Measurements from ENCODE around the gene ACOT13.
A peak's percentile ranks its signal among the peaks of the same experiment; 100 is the strongest.
"Not testable (repeated sequence)": the region's sequence is repeated elsewhere in the genome, so short reads cannot be mapped to it uniquely, and the experiment has no call there.

Gene ACOT13

GRCh38 chr6:24708612-24709011, 41.7 kb downstream of the ACOT13 start:
- Histone ChIP-seq H3K4me1 (ENCODE audit: control insufficient read depth, low read depth, low read length) (no peaks in the 10 kb centered on the region), H2BK15ac (replicated peaks; ENCODE audit: low read depth) (no peak overlapping the region), H2BK5ac (ENCODE audit: low read length) (no peak overlapping the region), H3K79me1 (ENCODE audit: low read length) (no peaks in the 10 kb centered on the region), H3K79me2 (ENCODE audit: control insufficient read depth, insufficient read depth, low read length) (peaks cover 4% of the 10 kb centered on the region), H2AK5ac (ENCODE audit: low read length) (no peak overlapping the region), H4K8ac (ENCODE audit: low read depth, low read length) (no peak overlapping the region), H4K5ac (ENCODE audit: low read length) (no peak overlapping the region), H3K4me3 (ENCODE audit: low read length) (no peak overlapping the region), H3K56ac (ENCODE audit: low read length) (no peak overlapping the region), H3K4ac (ENCODE audit: low read depth, low read length) (no peak overlapping the region), H3K27ac (ENCODE audit: low read depth, low read length) (no peak overlapping the region), H3K9ac (ENCODE audit: low read length) (no peak overlapping the region), H3K23ac (ENCODE audit: low read length) (no peak overlapping the region), H3K18ac (ENCODE audit: low read length) (no peak overlapping the region), H3K27me3 (ENCODE audit: insufficient read depth, low read length, poor library complexity) (no peaks in the 10 kb centered on the region), H3K4me2 (ENCODE audit: low read length) (no peak overlapping the region), H2BK120ac (ENCODE audit: low read depth, low read length) (no peak overlapping the region), H3K36me3 (ENCODE audit: control insufficient read depth, insufficient read depth, low read length) (peaks cover 2% of the 10 kb centered on the region)
- no CpG with 5 or more reads among the region's 3 CpGs for WGBS (ENCODE audit: extremely low coverage, insufficient coverage, low lambda C conversion rate)
- DNase-seq = no peak

- DNase-seq = no peak
- Histone ChIP-seq H3K9ac (ENCODE audit: low read length) (no peak overlapping the region), H3K4ac (ENCODE audit: low read depth, low read length) (no peak overlapping the region), H4K5ac (ENCODE audit: low read length) (no peak overlapping the region), H3K4me2 (ENCODE audit: low read length) (no peak overlapping the region), H3K27ac (ENCODE audit: low read depth, low read length) (no peak overlapping the region), H4K8ac (ENCODE audit: low read depth, low read length) (no peak overlapping the region), H3K27me3 (ENCODE audit: insufficient read depth, low read length, poor library complexity) (no peaks in the 10 kb centered on the region), H2BK120ac (ENCODE audit: low read depth, low read length) (no peak overlapping the region), H3K23ac (ENCODE audit: low read length) (no peak overlapping the region), H2BK15ac (replicated peaks; ENCODE audit: low read depth) (no peak overlapping the region), H3K36me3 (ENCODE audit: control insufficient read depth, insufficient read depth, low read length) (peaks cover 2% of the 10 kb centered on the region), H3K4me3 (ENCODE audit: low read length) (no peak overlapping the region), H3K79me2 (ENCODE audit: control insufficient read depth, insufficient read depth, low read length) (peaks cover 7% of the 10 kb centered on the region), H3K56ac (ENCODE audit: low read length) (no peak overlapping the region), H3K79me1 (ENCODE audit: low read length) (no peaks in the 10 kb centered on the region), H3K18ac (ENCODE audit: low read length) (no peak overlapping the region), H3K4me1 (ENCODE audit: control insufficient read depth, low read depth, low read length) (no peaks in the 10 kb centered on the region), H2BK5ac (ENCODE audit: low read length) (no peak overlapping the region), H2AK5ac (ENCODE audit: low read length) (no peak overlapping the region)
- WGBS (ENCODE audit: extremely low coverage, insufficient coverage, low lambda C conversion rate) = no CpG with 5 or more reads among the region's 4 CpGs
Observed at GRCh38 chr6:24709014-24709711, 42.3 kb downstream of the ACOT13 start.

- no peak overlapping the region for H3K27ac ChIP-seq (ENCODE audit: low read depth, low read length)
- H2BK15ac ChIP-seq (replicated peaks; ENCODE audit: low read depth) = no peak overlapping the region
- H3K79me2 ChIP-seq (ENCODE audit: control insufficient read depth, insufficient read depth, low read length) = peaks cover 13% of the 10 kb centered on the region
- WGBS (ENCODE audit: extremely low coverage, insufficient coverage, low lambda C conversion rate) = no CpG with 5 or more reads among the region's 10 CpGs
- peaks cover 2% of the 10 kb centered on the region for H3K36me3 ChIP-seq (ENCODE audit: control insufficient read depth, insufficient read depth, low read length)
- no peaks in the 10 kb centered on the region for H3K4me1 ChIP-seq (ENCODE audit: control insufficient read depth, low read depth, low read length)
- no peak overlapping the region for H3K4me3 ChIP-seq (ENCODE audit: low read length)
- H4K8ac ChIP-seq (ENCODE audit: low read depth, low read length) = no peak overlapping the region
- no peak for DNase-seq
- no peak overlapping the region for H3K4me2 ChIP-seq (ENCODE audit: low read length)
- no peak overlapping the region for H3K4ac ChIP-seq (ENCODE audit: low read depth, low read length)
- no peak overlapping the region for H2BK120ac ChIP-seq (ENCODE audit: low read depth, low read length)
- no peak overlapping the region for H3K18ac ChIP-seq (ENCODE audit: low read length)
- H3K23ac ChIP-seq (ENCODE audit: low read length) = no peak overlapping the region
- H2BK5ac ChIP-seq (ENCODE audit: low read length) = no peak overlapping the region
- no peak overlapping the region for H3K56ac ChIP-seq (ENCODE audit: low read length)
- no peak overlapping the region for H3K9ac ChIP-seq (ENCODE audit: low read length)
- H2AK5ac ChIP-seq (ENCODE audit: low read length) = no peak overlapping the region
- no peaks in the 10 kb centered on the region for H3K79me1 ChIP-seq (ENCODE audit: low read length)
- no peak overlapping the region for H4K5ac ChIP-seq (ENCODE audit: low read length)
- no peaks in the 10 kb centered on the region for H3K27me3 ChIP-seq (ENCODE audit: insufficient read depth, low read length, poor library complexity)
Observed at GRCh38 chr6:24710519-24711303, 43.8 kb downstream of the ACOT13 start.

- H2AK5ac ChIP-seq (ENCODE audit: low read length); H3K27me3 ChIP-seq (ENCODE audit: insufficient read depth, low read length, poor library complexity); H3K56ac ChIP-seq (ENCODE audit: low read length); H3K79me1 ChIP-seq (ENCODE audit: low read length); H4K8ac ChIP-seq (ENCODE audit: low read depth, low read length); H3K4me1 ChIP-seq (ENCODE audit: control insufficient read depth, low read depth, low read length); H3K23ac ChIP-seq (ENCODE audit: low read length); DNase-seq; H2BK5ac ChIP-seq (ENCODE audit: low read length); H3K4me2 ChIP-seq (ENCODE audit: low read length); H3K9ac ChIP-seq (ENCODE audit: low read length); H3K4me3 ChIP-seq (ENCODE audit: low read length); H3K4ac ChIP-seq (ENCODE audit: low read depth, low read length); H4K5ac ChIP-seq (ENCODE audit: low read length); H2BK120ac ChIP-seq (ENCODE audit: low read depth, low read length); H3K27ac ChIP-seq (ENCODE audit: low read depth, low read length); H3K36me3 ChIP-seq (ENCODE audit: control insufficient read depth, insufficient read depth, low read length); H3K18ac ChIP-seq (ENCODE audit: low read length); H2BK15ac ChIP-seq (replicated peaks; ENCODE audit: low read depth): not testable (repeated sequence)
- peaks cover 56% of the 10 kb centered on the region for H3K79me2 ChIP-seq (ENCODE audit: control insufficient read depth, insufficient read depth, low read length)
- WGBS (ENCODE audit: extremely low coverage, insufficient coverage, low lambda C conversion rate) = 100% methylated on average over 2 of the region's 7 CpGs
Observed at GRCh38 chr6:24716602-24717148, 49.8 kb downstream of the ACOT13 start.

DNA sequence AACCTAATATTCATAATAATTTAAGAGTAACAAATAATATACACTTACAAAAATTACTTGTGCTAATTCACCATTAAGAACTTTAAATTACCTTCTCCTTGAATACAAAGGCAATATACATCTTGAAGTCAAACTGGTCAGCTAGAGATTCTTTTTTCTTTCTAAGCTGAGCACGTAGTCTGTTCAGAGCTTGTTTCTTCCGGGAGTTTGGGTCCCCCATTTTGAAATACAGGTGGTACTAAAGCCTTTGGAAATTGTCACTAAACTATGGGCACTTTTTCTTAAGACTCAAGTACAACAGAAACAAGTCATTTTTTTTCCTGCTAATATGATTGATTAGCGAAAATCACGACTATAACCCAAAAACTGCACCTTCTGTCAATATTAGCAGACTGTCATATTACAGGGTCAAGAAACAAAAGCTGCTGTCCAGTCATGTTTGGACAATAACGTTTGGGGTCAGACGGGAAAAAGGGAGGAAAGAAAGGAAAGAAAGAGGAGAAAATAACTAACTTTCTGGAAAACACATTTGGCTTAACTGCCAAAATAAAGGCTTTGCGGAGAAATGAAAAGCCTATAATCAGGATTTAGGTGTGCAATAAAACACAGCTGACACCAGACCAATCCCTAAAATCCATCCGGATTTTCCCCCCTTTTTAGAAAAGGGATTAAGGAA, 51.7 kb downstream of the ACOT13 start:
- peak overlapping the region; percentile 98 for H3K9ac ChIP-seq (ENCODE audit: low read length)
- H2AK5ac ChIP-seq (ENCODE audit: low read length) = no peak overlapping the region
- H3K4me2 ChIP-seq (ENCODE audit: low read length) = peak overlapping the region; percentile 52
- H3K4ac ChIP-seq (ENCODE audit: low read depth, low read length) = no peak overlapping the region
- no peak overlapping the region for H4K5ac ChIP-seq (ENCODE audit: low read length)
- no peak overlapping the region for H3K23ac ChIP-seq (ENCODE audit: low read length)
- DNase-seq = peak; percentile 10
- H2BK120ac ChIP-seq (ENCODE audit: low read depth, low read length) = no peak overlapping the region
- no peaks in the 10 kb centered on the region for H3K27me3 ChIP-seq (ENCODE audit: insufficient read depth, low read length, poor library complexity)
- no peak overlapping the region for H2BK15ac ChIP-seq (replicated peaks; ENCODE audit: low read depth)
- H3K4me1 ChIP-seq (ENCODE audit: control insufficient read depth, low read depth, low read length) = no peaks in the 10 kb centered on the region
- WGBS (ENCODE audit: extremely low coverage, insufficient coverage, low lambda C conversion rate) = no CpG with 5 or more reads among the region's 8 CpGs
- no peak overlapping the region for H4K8ac ChIP-seq (ENCODE audit: low read depth, low read length)
- no peak overlapping the region for H3K18ac ChIP-seq (ENCODE audit: low read length)
- peaks cover 52% of the 10 kb centered on the region for H3K79me2 ChIP-seq (ENCODE audit: control insufficient read depth, insufficient read depth, low read length)
- peak overlapping the region; percentile 6 for H3K56ac ChIP-seq (ENCODE audit: low read length)
- H3K4me3 ChIP-seq (ENCODE audit: low read length) = peak overlapping the region; percentile 97
- H3K27ac ChIP-seq (ENCODE audit: low read depth, low read length) = no peak overlapping the region
- H3K79me1 ChIP-seq (ENCODE audit: low read length) = no peaks in the 10 kb centered on the region
- H2BK5ac ChIP-seq (ENCODE audit: low read length) = no peak overlapping the region
- H3K36me3 ChIP-seq (ENCODE audit: control insufficient read depth, insufficient read depth, low read length) = no peaks in the 10 kb centered on the region
